ENCODE measurements around the gene LIME1.

LIME1 gene

GRCh38 chr20:63697357-63697867 is 39.1 kb upstream of the LIME1 start:
- DNase-seq (ENCODE audit: low read depth in 2 of 2) = no peak

GRCh38 chr20:63697868-63698545 is 38.5 kb upstream of the LIME1 start:
- no peak for DNase-seq (ENCODE audit: low read depth in 2 of 2)

GRCh38 chr20:63698739-63699465 is 37.6 kb upstream of the LIME1 start:
- DNase-seq (ENCODE audit: low read depth in 2 of 2) = no peak

- no peak for DNase-seq (ENCODE audit: low read depth in 2 of 2)
Observed at GRCh38 chr20:63699466-63700198, 36.8 kb upstream of the LIME1 start.

GRCh38 chr20:63700199-63701050 is 36.0 kb upstream of the LIME1 start:
- DNase-seq (ENCODE audit: low read depth in 2 of 2) = no peak

GRCh38 chr20:63701051-63701328 is 35.5 kb upstream of the LIME1 start:
- DNase-seq (ENCODE audit: low read depth in 2 of 2) = no peak

- DNase-seq (ENCODE audit: low read depth in 2 of 2) = no peak
Observed at GRCh38 chr20:63701329-63702035, 35.0 kb upstream of the LIME1 start.

- no peak for DNase-seq (ENCODE audit: low read depth in 2 of 2)
Observed at GRCh38 chr20:63702036-63702665, 34.3 kb upstream of the LIME1 start.

GRCh38 chr20:63702751-63703470 is 33.6 kb upstream of the LIME1 start:
- no peak for DNase-seq (ENCODE audit: low read depth in 2 of 2)

GRCh38 chr20:63703471-63703975 is 32.9 kb upstream of the LIME1 start:
- DNase-seq (ENCODE audit: low read depth in 2 of 2) = no peak

GRCh38 chr20:63703976-63704748 is 32.3 kb upstream of the LIME1 start:
- DNase-seq (ENCODE audit: low read depth in 2 of 2) = no peak

GRCh38 chr20:63704749-63705117 is 31.7 kb upstream of the LIME1 start:
- no peak for DNase-seq (ENCODE audit: low read depth in 2 of 2)

- no peak for DNase-seq (ENCODE audit: low read depth in 2 of 2)
Observed at GRCh38 chr20:63705232-63706026, 31.0 kb upstream of the LIME1 start.

GRCh38 chr20:63706027-63706695 is 30.3 kb upstream of the LIME1 start:
- DNase-seq (ENCODE audit: low read depth in 2 of 2) = no peak

GRCh38 chr20:63706852-63707557 is 29.5 kb upstream of the LIME1 start:
- DNase-seq (ENCODE audit: low read depth in 2 of 2) = no peak

- DNase-seq (ENCODE audit: low read depth in 2 of 2) = peak; percentile 71 to 74
Observed at GRCh38 chr20:63707558-63708300, 28.7 kb upstream of the LIME1 start, which contains the start of the genes ARFRP1 and ZGPAT. Gene ARFRP1 (minus strand): TSS chr20:63707976. CDS start chr20:63707091, 885 bp downstream. Gene ZGPAT (plus strand): TSS chr20:63708039. CDS start chr20:63708581, 542 bp downstream.

Measured in stimulated activated CD8-positive, alpha-beta memory T cell treated with anti-CD3 and anti-CD28 coated beads, Interleukin-2, amount 100 ng/mL, for 1 hour (primary cell).